T-helper 17 cell (primary cell): ENCODE results near the gene GRK1. TPM values are rescaled to one million over a fixed set of nuclear protein-coding genes. Genes with fewer than 3 reads are reported as not detected.
"Not testable (repeated sequence)": the region's sequence is repeated elsewhere in the genome, so short reads cannot be mapped to it uniquely, and the experiment has no call there.

ENCODE experiments used
- ATAC-seq: fragments of 150-1000 bp; cut with Tn5 transposase; 2 replicates; pipeline ENCODE4 v1.10.0; 2021; ENCODE audit warnings: mild to moderate bottlenecking, moderate library complexity
- DNase-seq, 3 donors: peaks; one replicate each; pipeline versions ENCODE4 v3.0.0 to v3.0.0-alpha.2; 2020 to 2021
- H3K9me3 ChIP-seq: one replicate; pipeline ENCODE4 v1.7.0; 2013; ENCODE audit warnings: low read length, mild to moderate bottlenecking; ENCODE audit not compliant: control insufficient read depth, poor library complexity, severe bottlenecking
- H3K27ac Mint-ChIP-seq: one replicate; pipeline ENCODE4 v1.8.0; 2022; ENCODE audit warnings: mild to moderate bottlenecking, moderate library complexity, mixed read lengths
- H3K27me3 Mint-ChIP-seq: one replicate; pipeline ENCODE4 v1.8.0; 2022; ENCODE audit warnings: mixed read lengths
- H3K36me3 Mint-ChIP-seq: one replicate; pipeline ENCODE4 v1.8.0; 2022; ENCODE audit warnings: low read depth, mixed read lengths
- H3K4me1 Mint-ChIP-seq: one replicate; pipeline ENCODE4 v1.8.0; 2022; ENCODE audit warnings: mild to moderate bottlenecking, mixed read lengths
- H3K4me3 Mint-ChIP-seq: one replicate; pipeline ENCODE4 v1.8.0; 2022; ENCODE audit warnings: mild to moderate bottlenecking, moderate library complexity, mixed read lengths
- total RNA-seq, 4 donors: library from RNA in 2 of 4; stranded (reverse) in 2 of 4; gene quantifications; one replicate each; pipeline ENCODE4 v1.2.3 and lab custom pipeline; 2022 to 2026

GRK1 gene
- total RNA-seq: under 1 TPM in 1 of 2 donors, not detected in 1; 0.07 TPM
- 0 to 0.30 reads per million in 2 donors for total RNA-seq (lab: John Stamatoyannopoulos, UW)

GRCh38 chr13:113666951-113667701 lies at the start of gene GRK1:
GRK1 (plus strand) TSS chr13:113667219; CDS start chr13:113667387, 168 bp downstream.
- no peak for ATAC-seq

GRCh38 chr13:113617961-113618360 lies 49.1 kb upstream of the GRK1 start:
- peak overlapping the region; percentile 29 for H3K27ac Mint-ChIP-seq
- ATAC-seq (no peak), DNase-seq (no peak)
- H3K27me3 Mint-ChIP-seq: no peaks in the 10 kb centered on the region
- H3K36me3 Mint-ChIP-seq: peaks cover 8% of the 10 kb centered on the region
- H3K4me1 Mint-ChIP-seq: peaks cover 8% of the 10 kb centered on the region
- H3K4me3 Mint-ChIP-seq: no peak overlapping the region
- no peaks in the 10 kb centered on the region for H3K9me3 ChIP-seq

More at GRCh38 chr13:113666951-113667701, at the start of gene GRK1:
- no peaks in the 10 kb centered on the region for H3K9me3 ChIP-seq
- H3K4me1 Mint-ChIP-seq: peaks cover under 1% of the 10 kb centered on the region
- DNase-seq: no peak
- H3K36me3 Mint-ChIP-seq: no peaks in the 10 kb centered on the region
- no peak within 1 kb of the TSS for H3K4me3 Mint-ChIP-seq
- H3K27ac Mint-ChIP-seq: peak within 1 kb of the TSS; percentile 76
- H3K27me3 Mint-ChIP-seq: peaks cover 7% of the 10 kb centered on the region

- DNase-seq: no peak
- Mint-ChIP-seq H3K27me3 (no peaks in the 10 kb centered on the region), H3K27ac (peak overlapping the region; percentile 29), H3K36me3 (peaks cover 8% of the 10 kb centered on the region), H3K4me3 (no peak overlapping the region), H3K4me1 (peaks cover 8% of the 10 kb centered on the region)
- no peak for ATAC-seq
- H3K9me3 ChIP-seq: no peaks in the 10 kb centered on the region
These were observed 48.6 kb upstream of the GRK1 start for GRCh38 chr13:113618455-113618854.

GRCh38 chr13:113620036-113620796 lies 46.8 kb upstream of the GRK1 start:
- ATAC-seq: no peak

GRCh38 chr13:113621046-113621445 lies 46.0 kb upstream of the GRK1 start:
- no peak for DNase-seq
- H3K4me1 Mint-ChIP-seq: peaks cover 11% of the 10 kb centered on the region
- no peak for ATAC-seq
- no peak overlapping the region for H3K4me3 Mint-ChIP-seq
- no peaks in the 10 kb centered on the region for H3K9me3 ChIP-seq
- H3K27me3 Mint-ChIP-seq: no peaks in the 10 kb centered on the region
- H3K36me3 Mint-ChIP-seq: peaks cover 12% of the 10 kb centered on the region
- no peak overlapping the region for H3K27ac Mint-ChIP-seq

More at GRCh38 chr13:113620036-113620796, 46.8 kb upstream of the GRK1 start:
- peaks cover 11% of the 10 kb centered on the region for H3K4me1 Mint-ChIP-seq
- H3K27me3 Mint-ChIP-seq: no peaks in the 10 kb centered on the region
- no peaks in the 10 kb centered on the region for H3K9me3 ChIP-seq
- DNase-seq: no peak
- H3K27ac Mint-ChIP-seq: no peak overlapping the region
- peaks cover 12% of the 10 kb centered on the region for H3K36me3 Mint-ChIP-seq
- H3K4me3 Mint-ChIP-seq: no peak overlapping the region

GRCh38 chr13:113621498-113621897 lies 45.5 kb upstream of the GRK1 start:
- not testable (repeated sequence) for H3K27ac Mint-ChIP-seq, H3K4me1 Mint-ChIP-seq, H3K36me3 Mint-ChIP-seq, DNase-seq, H3K27me3 Mint-ChIP-seq, H3K4me3 Mint-ChIP-seq, H3K9me3 ChIP-seq, ATAC-seq

GRCh38 chr13:113621986-113622550 lies 45.0 kb upstream of the GRK1 start:
- H3K36me3 Mint-ChIP-seq, H3K27ac Mint-ChIP-seq, ATAC-seq, H3K4me3 Mint-ChIP-seq, H3K4me1 Mint-ChIP-seq, H3K27me3 Mint-ChIP-seq, H3K9me3 ChIP-seq, DNase-seq: not testable (repeated sequence)

GRCh38 chr13:113622791-113623490 lies 44.1 kb upstream of the GRK1 start:
- no peak for DNase-seq
- no peak overlapping the region for H3K4me3 Mint-ChIP-seq
- H3K36me3 Mint-ChIP-seq: peaks cover 9% of the 10 kb centered on the region
- no peaks in the 10 kb centered on the region for H3K9me3 ChIP-seq
- no peak for ATAC-seq
- H3K4me1 Mint-ChIP-seq: peaks cover 9% of the 10 kb centered on the region
- H3K27me3 Mint-ChIP-seq: no peaks in the 10 kb centered on the region
- no peak overlapping the region for H3K27ac Mint-ChIP-seq

GRCh38 chr13:113623491-113624234 lies 43.4 kb upstream of the GRK1 start:
- Mint-ChIP-seq H3K4me3 (no peak overlapping the region), H3K27ac (no peak overlapping the region), H3K36me3 (peaks cover 9% of the 10 kb centered on the region), H3K4me1 (peaks cover 9% of the 10 kb centered on the region), H3K27me3 (no peaks in the 10 kb centered on the region)
- DNase-seq: no peak
- H3K9me3 ChIP-seq: no peaks in the 10 kb centered on the region
- ATAC-seq: no peak

- DNase-seq (no peak), ATAC-seq (no peak)
- Mint-ChIP-seq H3K36me3 (peaks cover 9% of the 10 kb centered on the region), H3K4me3 (no peak overlapping the region), H3K27me3 (no peaks in the 10 kb centered on the region), H3K4me1 (peaks cover 8% of the 10 kb centered on the region), H3K27ac (no peak overlapping the region)
- H3K9me3 ChIP-seq: no peaks in the 10 kb centered on the region
These were observed 42.8 kb upstream of the GRK1 start for GRCh38 chr13:113624235-113624587.

GRCh38 chr13:113624640-113625304 lies 42.2 kb upstream of the GRK1 start:
- ATAC-seq, H3K27me3 Mint-ChIP-seq, H3K27ac Mint-ChIP-seq, H3K4me3 Mint-ChIP-seq, H3K9me3 ChIP-seq, DNase-seq: not testable (repeated sequence)
- Mint-ChIP-seq H3K4me1 (peaks cover 11% of the 10 kb centered on the region), H3K36me3 (peaks cover 12% of the 10 kb centered on the region)
